HG03064 (cell line): ENCODE data around the gene MCM6.
"Not testable (repeated sequence)": the region's sequence is repeated elsewhere in the genome, so short reads cannot be mapped to it uniquely, and the experiment has no call there.

ENCODE experiments used
- ATAC-seq: cut with Tn5 transposase; IDR thresholded peaks from one replicate; pipeline ENCODE4 v1.9.1; 2021; ENCODE audit warnings: low read depth; ENCODE audit not compliant: unreplicated experiment

The MCM6 gene

GRCh38 chr2:135825131-135825530 is 51.1 kb downstream of the MCM6 start:
- no peak for ATAC-seq

GRCh38 chr2:135822855-135823254 is 53.4 kb downstream of the MCM6 start:
- ATAC-seq = no peak

GRCh38 chr2:135821190-135821589 is 55.1 kb downstream of the MCM6 start:
- ATAC-seq = no peak

GRCh38 chr2:135820003-135820618 is 56.1 kb downstream of the MCM6 start:
- ATAC-seq = peak; percentile 80

- ATAC-seq = no peak
Observed at GRCh38 chr2:135818937-135819610, 57.2 kb downstream of the MCM6 start.

- no peak for ATAC-seq
Observed at GRCh38 chr2:135817951-135818350, 58.3 kb downstream of the MCM6 start.

- no peak for ATAC-seq
Observed at GRCh38 chr2:135817466-135817865, 58.8 kb downstream of the MCM6 start.

- ATAC-seq = no peak
Observed at GRCh38 chr2:135815269-135815668, 61.0 kb downstream of the MCM6 start.

- ATAC-seq = no peak
Observed at GRCh38 chr2:135812907-135813511, 63.2 kb downstream of the MCM6 start.

- ATAC-seq = not testable (repeated sequence)
Observed at GRCh38 chr2:135807874-135808273, 68.4 kb downstream of the MCM6 start.

GRCh38 chr2:135803278-135803677 is 73.0 kb downstream of the MCM6 start:
- no peak for ATAC-seq

GRCh38 chr2:135802350-135802749 is 73.9 kb downstream of the MCM6 start:
- no peak for ATAC-seq

- ATAC-seq = no peak
Observed at GRCh38 chr2:135800513-135801460, 75.5 kb downstream of the MCM6 start.

- ATAC-seq = no peak
Observed at GRCh38 chr2:135799738-135800137, 76.5 kb downstream of the MCM6 start.

- ATAC-seq = no peak
Observed at GRCh38 chr2:135798762-135799161, 77.5 kb downstream of the MCM6 start.

GRCh38 chr2:135798275-135798705 is 78.0 kb downstream of the MCM6 start:
- no peak for ATAC-seq

- no peak for ATAC-seq
Observed at GRCh38 chr2:135797497-135798274, 78.6 kb downstream of the MCM6 start.

- ATAC-seq = no peak
Observed at GRCh38 chr2:135796606-135797005, 79.6 kb downstream of the MCM6 start.

GRCh38 chr2:135795641-135796040 is 80.6 kb downstream of the MCM6 start:
- ATAC-seq = not testable (repeated sequence)
